ENCODE measurements around the gene PPP2R3A. TPM values are rescaled to one million over a fixed set of nuclear protein-coding genes. Genes with fewer than 3 reads are reported as not detected.
"Not testable (repeated sequence)": the region's sequence is repeated elsewhere in the genome, so short reads cannot be mapped to it uniquely, and the experiment has no call there.

Gene PPP2R3A
- polyA plus RNA-seq, 1 donor (not counting 4 experiments of a cell fraction or from before 2014, with no cell fraction given), result 11.1 TPM

GRCh38 chr3:136075811-136076210, 110.3 kb downstream of the PPP2R3A start:
- no peak for TF ChIP-seq EZH2 (IDR thresholded peaks at IDR 0.05; ENCODE audit: low read length)
- TF ChIP-seq, protein P1, sequence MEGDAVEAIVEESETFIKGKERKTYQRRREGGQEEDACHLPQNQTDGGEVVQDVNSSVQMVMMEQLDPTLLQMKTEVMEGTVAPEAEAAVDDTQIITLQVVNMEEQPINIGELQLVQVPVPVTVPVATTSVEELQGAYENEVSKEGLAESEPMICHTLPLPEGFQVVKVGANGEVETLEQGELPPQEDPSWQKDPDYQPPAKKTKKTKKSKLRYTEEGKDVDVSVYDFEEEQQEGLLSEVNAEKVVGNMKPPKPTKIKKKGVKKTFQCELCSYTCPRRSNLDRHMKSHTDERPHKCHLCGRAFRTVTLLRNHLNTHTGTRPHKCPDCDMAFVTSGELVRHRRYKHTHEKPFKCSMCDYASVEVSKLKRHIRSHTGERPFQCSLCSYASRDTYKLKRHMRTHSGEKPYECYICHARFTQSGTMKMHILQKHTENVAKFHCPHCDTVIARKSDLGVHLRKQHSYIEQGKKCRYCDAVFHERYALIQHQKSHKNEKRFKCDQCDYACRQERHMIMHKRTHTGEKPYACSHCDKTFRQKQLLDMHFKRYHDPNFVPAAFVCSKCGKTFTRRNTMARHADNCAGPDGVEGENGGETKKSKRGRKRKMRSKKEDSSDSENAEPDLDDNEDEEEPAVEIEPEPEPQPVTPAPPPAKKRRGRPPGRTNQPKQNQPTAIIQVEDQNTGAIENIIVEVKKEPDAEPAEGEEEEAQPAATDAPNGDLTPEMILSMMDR (optimal IDR thresholded peaks at IDR 0.05 in 1 of 3, IDR thresholded peaks at IDR 0.05 in 1 of 3, conservative IDR thresholded peaks at IDR 0.05 in 1 of 3; ENCODE audit: extremely low read depth in 1 of 3, insufficient read depth in 2 of 3, low read length in 3 of 3), result no peak
- no peak overlapping the region for H3K27ac ChIP-seq (ENCODE audit: control insufficient read depth, insufficient read depth, low read length)

DNA sequence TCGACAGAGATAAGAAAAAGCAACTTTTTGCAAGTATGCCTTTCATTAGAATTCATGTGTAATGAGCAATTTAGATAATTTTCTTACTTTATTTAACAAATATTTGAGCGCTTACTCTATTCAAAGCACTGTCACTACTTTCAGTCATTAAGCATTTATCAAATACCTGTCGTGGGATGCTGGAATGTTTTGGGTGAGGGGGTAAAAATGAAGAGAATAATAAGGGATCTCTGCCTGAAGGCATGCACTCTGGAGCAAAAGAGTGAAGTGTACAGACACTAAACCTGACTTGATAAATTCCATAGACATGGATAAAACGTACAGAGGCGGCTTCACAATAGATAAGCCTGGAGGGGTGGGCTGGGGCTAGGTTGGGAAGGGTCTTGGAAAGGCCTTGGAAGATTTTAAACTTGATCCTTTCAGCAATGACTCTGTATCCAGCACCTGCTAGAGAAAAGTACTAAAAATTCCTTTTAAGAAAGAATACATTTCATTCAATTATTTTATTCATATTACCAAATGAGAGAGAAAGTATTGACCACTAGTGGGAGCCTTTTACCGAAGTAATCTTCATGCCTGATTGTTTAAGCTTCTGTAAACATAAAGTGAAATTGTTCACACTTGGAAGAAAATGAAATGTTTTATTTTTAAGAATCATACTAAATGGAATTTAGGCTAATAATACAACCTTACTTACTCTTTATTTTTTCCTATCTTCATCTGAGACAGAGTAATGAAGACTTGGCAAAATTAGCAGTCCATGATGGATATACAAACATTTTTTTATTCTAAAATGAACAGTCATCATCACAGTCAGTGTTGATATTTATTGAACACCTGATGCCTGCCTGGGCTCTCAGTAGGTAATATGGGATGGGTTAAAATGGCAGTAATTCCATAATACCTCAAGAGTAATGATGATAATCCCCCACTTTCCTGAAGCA, 113.2 kb downstream of the PPP2R3A start:
- H3K4me2 ChIP-seq (ENCODE audit: control insufficient read depth, extremely low read depth, insufficient read depth, low read depth, low read length), result no peak overlapping the region
- no peaks in the 10 kb centered on the region for H3K27me3 ChIP-seq (ENCODE audit: control insufficient read depth, extremely low read depth, insufficient read depth, low read length)
- TF ChIP-seq, protein P1 (optimal IDR thresholded peaks at IDR 0.05 in 1 of 3, IDR thresholded peaks at IDR 0.05 in 1 of 3, conservative IDR thresholded peaks at IDR 0.05 in 1 of 3; ENCODE audit: extremely low read depth in 1 of 3, insufficient read depth in 2 of 3, low read length in 3 of 3), result peak in 2 of 3 experiments; percentile 37 to 62
- TF ChIP-seq EZH2 (IDR thresholded peaks at IDR 0.05; ENCODE audit: low read length), result no peak
- no peaks in the 10 kb centered on the region for H3K9me3 ChIP-seq (ENCODE audit: control insufficient read depth, low read depth, low read length)
- no peak for FAIRE-seq
- no peak overlapping the region for H2AFZ ChIP-seq (ENCODE audit: control insufficient read depth, low read length)
- no peak overlapping the region for H3K4me3 ChIP-seq (ENCODE audit: control insufficient read depth in 2 of 3, extremely low read depth in 1 of 3, insufficient read depth in 2 of 3, low read depth in 1 of 3, low read length in 3 of 3)
- no peak overlapping the region for H3K27ac ChIP-seq (ENCODE audit: control insufficient read depth, insufficient read depth, low read length)
- peaks cover 0 to 7% of the 10 kb centered on the region in 2 experiments for H3K36me3 ChIP-seq (ENCODE audit: control insufficient read depth in 2 of 2, extremely low read depth in 1 of 2, insufficient read depth in 2 of 2, low read length in 2 of 2)
- no peaks in the 10 kb centered on the region for H3K79me2 ChIP-seq (ENCODE audit: control insufficient read depth, insufficient read depth, low read length)
- H3K9me1 ChIP-seq (ENCODE audit: control insufficient read depth, extremely low read depth, insufficient read depth, low read length), result no peaks in the 10 kb centered on the region
- no peak for DNase-seq (ENCODE audit: low read depth, low spot score)
- H4K20me1 ChIP-seq (ENCODE audit: control insufficient read depth, extremely low read depth, insufficient read depth, low read length), result no peaks in the 10 kb centered on the region
- dilution Hi-C loops (cut with MboI; ENCODE audit: extremely low pct_ligation_motif_present, low sequenced_read_pairs), result no loop called here
- no peaks in the 10 kb centered on the region for H3K4me1 ChIP-seq (ENCODE audit: control insufficient read depth, extremely low read depth, insufficient read depth, low read length)
- H3K9ac ChIP-seq (ENCODE audit: control insufficient read depth, extremely low read depth, insufficient read depth, low read length), result no peak overlapping the region

More at GRCh38 chr3:136075811-136076210, 110.3 kb downstream of the PPP2R3A start:
- DNase-seq (ENCODE audit: low read depth, low spot score), result no peak
- no peak overlapping the region for H2AFZ ChIP-seq (ENCODE audit: control insufficient read depth, low read length)
- H3K4me1 ChIP-seq (ENCODE audit: control insufficient read depth, extremely low read depth, insufficient read depth, low read length), result peaks cover 10% of the 10 kb centered on the region
- H3K9ac ChIP-seq (ENCODE audit: control insufficient read depth, extremely low read depth, insufficient read depth, low read length), result no peak overlapping the region
- no peaks in the 10 kb centered on the region for H3K79me2 ChIP-seq (ENCODE audit: control insufficient read depth, insufficient read depth, low read length)
- no peak overlapping the region for H3K4me3 ChIP-seq (ENCODE audit: control insufficient read depth in 2 of 3, extremely low read depth in 1 of 3, insufficient read depth in 2 of 3, low read depth in 1 of 3, low read length in 3 of 3)
- H3K27me3 ChIP-seq (ENCODE audit: control insufficient read depth, extremely low read depth, insufficient read depth, low read length), result no peaks in the 10 kb centered on the region
- no peak overlapping the region for H3K4me2 ChIP-seq (ENCODE audit: control insufficient read depth, extremely low read depth, insufficient read depth, low read depth, low read length)
- no peaks in the 10 kb centered on the region for H3K9me1 ChIP-seq (ENCODE audit: control insufficient read depth, extremely low read depth, insufficient read depth, low read length)
- H3K9me3 ChIP-seq (ENCODE audit: control insufficient read depth, low read depth, low read length), result no peaks in the 10 kb centered on the region
- FAIRE-seq, result no peak
- no peaks in the 10 kb centered on the region for H4K20me1 ChIP-seq (ENCODE audit: control insufficient read depth, extremely low read depth, insufficient read depth, low read length)
- dilution Hi-C loops (cut with MboI; ENCODE audit: extremely low pct_ligation_motif_present, low sequenced_read_pairs), result no loop called here
- peaks cover 0 to 1% of the 10 kb centered on the region in 2 experiments for H3K36me3 ChIP-seq (ENCODE audit: control insufficient read depth in 2 of 2, extremely low read depth in 1 of 2, insufficient read depth in 2 of 2, low read length in 2 of 2)

GRCh38 chr3:136083641-136084382, 118.3 kb downstream of the PPP2R3A start:
- H3K27ac ChIP-seq (ENCODE audit: control insufficient read depth, insufficient read depth, low read length); dilution Hi-C loops (cut with MboI; ENCODE audit: extremely low pct_ligation_motif_present, low sequenced_read_pairs); H3K9ac ChIP-seq (ENCODE audit: control insufficient read depth, extremely low read depth, insufficient read depth, low read length); H3K4me1 ChIP-seq (ENCODE audit: control insufficient read depth, extremely low read depth, insufficient read depth, low read length); H4K20me1 ChIP-seq (ENCODE audit: control insufficient read depth, extremely low read depth, insufficient read depth, low read length); H3K27me3 ChIP-seq (ENCODE audit: control insufficient read depth, extremely low read depth, insufficient read depth, low read length); H3K4me3 ChIP-seq (ENCODE audit: control insufficient read depth in 2 of 3, extremely low read depth in 1 of 3, insufficient read depth in 2 of 3, low read depth in 1 of 3, low read length in 3 of 3); DNase-seq (ENCODE audit: low read depth, low spot score); FAIRE-seq; H3K4me2 ChIP-seq (ENCODE audit: control insufficient read depth, extremely low read depth, insufficient read depth, low read depth, low read length); H2AFZ ChIP-seq (ENCODE audit: control insufficient read depth, low read length); H3K9me3 ChIP-seq (ENCODE audit: control insufficient read depth, low read depth, low read length); H3K9me1 ChIP-seq (ENCODE audit: control insufficient read depth, extremely low read depth, insufficient read depth, low read length); H3K79me2 ChIP-seq (ENCODE audit: control insufficient read depth, insufficient read depth, low read length): not testable (repeated sequence)
- peaks cover 11 to 15% of the 10 kb centered on the region in 2 experiments for H3K36me3 ChIP-seq (ENCODE audit: control insufficient read depth in 2 of 2, extremely low read depth in 1 of 2, insufficient read depth in 2 of 2, low read length in 2 of 2)
